Vagina (tissue), 2 donors: ENCODE data around the gene SLC29A3. TPM values are rescaled to one million over a fixed set of nuclear protein-coding genes. Genes with fewer than 3 reads are reported as not detected.

Experiments used
- DNase-seq, 2 donors: peaks; one replicate each; pipeline ENCODE4 v3.0.0-alpha.2; 2017; ENCODE audit errors: extremely low spot score in 2 of 2
- H3K27ac ChIP-seq: fragments of 200-600 bp; sonication (generic); one replicate; pipeline ENCODE4 v1.5.1; 2019
- H3K27me3 ChIP-seq: fragments of 200-600 bp; sonication (generic); one replicate; pipeline ENCODE4 v1.5.1; 2019
- H3K36me3 ChIP-seq, 2 donors: fragments of 200-600 bp; sonication (generic); one replicate each; pipeline ENCODE4 v1.5.1; 2017 to 2019
- H3K4me1 ChIP-seq: fragments of 200-600 bp; sonication (generic); one replicate; pipeline ENCODE4 v1.5.1; 2019
- H3K4me3 ChIP-seq, 2 donors: fragments of 200-600 bp; sonication (generic); 1 replicate in 1 of 2; 2 replicates in 1 of 2; pipeline ENCODE4 v1.5.1; 2016 to 2019
- H3K9me3 ChIP-seq: fragments of 200-600 bp; sonication (generic); one replicate; pipeline ENCODE4 v1.5.1; 2019
- POLR2A ChIP-seq, 2 donors: fragments of 450-650 bp; IDR thresholded peaks; one replicate each; pipeline ENCODE4 v1.6.1; 2017; ENCODE audit warnings: antibody characterized with exemption in 2 of 2, mild to moderate bottlenecking in 2 of 2, moderate library complexity in 2 of 2
- POLR2AphosphoS5 ChIP-seq, 2 donors: sonication (generic); formaldehyde crosslinking; IDR thresholded peaks; one replicate each; pipeline ENCODE4 v1.9.0; 2017; ENCODE audit warnings: antibody characterized with exemption in 2 of 2, mild to moderate bottlenecking in 2 of 2, low read depth in 1 of 2; ENCODE audit not compliant: insufficient read depth in 1 of 2
- intact Hi-C: fragments of 100-400 bp; cut with DNase I; formaldehyde crosslinking; loops from one replicate; pipeline ENCODE4 v1.15.1; 2023
- total RNA-seq: library from RNA; depleted of rRNA; stranded (reverse); fragments of >200 nt; gene quantifications from one replicate; pipeline ENCODE4 v1.2.3, GENCODE V29; 2016
- TF ChIP-seq, protein P1 (sequence below), 3 experiments: fragments of 450-650 bp in 2 of 3; fragments of 200-600 bp in 1 of 3; sonication (generic) in 1 of 3; IDR thresholded peaks; one replicate each; pipeline ENCODE4 v1.5.1; 2017 to 2019; ENCODE audit warnings: antibody characterized with exemption in 3 of 3, mild to moderate bottlenecking in 2 of 3, moderate library complexity in 2 of 3

The SLC29A3 gene
- total RNA-seq, 1 donor from 2014 or later = 7.6 TPM

DNA sequence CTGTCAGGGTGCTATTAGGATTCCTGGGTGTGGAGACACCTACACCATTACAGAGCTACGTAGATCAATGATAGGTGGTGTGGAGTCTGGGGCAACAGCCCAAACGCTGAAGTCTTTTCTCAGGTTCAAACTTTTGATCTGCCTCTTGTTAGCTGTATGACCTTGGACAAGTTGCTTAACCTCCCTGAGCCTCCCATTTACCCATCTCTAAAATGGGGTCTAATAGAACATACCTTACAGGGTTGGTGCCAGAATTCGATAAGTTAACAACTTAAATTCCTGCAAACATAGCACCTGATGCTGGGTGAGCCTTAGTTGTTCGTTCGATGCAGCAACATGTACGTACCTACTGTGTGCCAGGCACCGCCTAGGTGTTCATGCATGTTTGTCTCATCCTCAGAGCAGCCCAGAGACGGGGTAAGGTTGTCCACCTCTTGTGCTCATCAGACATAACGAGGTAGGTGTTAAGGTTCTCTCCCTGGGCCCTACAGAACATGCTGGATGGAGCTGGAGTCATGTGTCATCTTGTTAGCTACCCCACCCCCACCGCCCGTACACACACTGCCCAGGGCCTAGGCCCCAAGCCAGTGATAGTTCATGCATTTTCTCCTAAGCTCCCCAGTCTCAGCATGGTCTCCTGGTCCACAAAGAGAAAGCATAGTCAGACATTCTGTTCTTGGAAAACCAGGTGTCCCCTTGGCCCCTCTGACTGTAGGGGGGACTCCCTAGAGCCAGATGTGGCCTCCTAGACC lies 41.0 kb upstream of the SLC29A3 start:
- intact Hi-C loops = no loop called here
- Histone ChIP-seq H3K4me3 (no peak overlapping the region), H3K27ac (no peak overlapping the region), H3K4me1 (no peaks in the 10 kb centered on the region), H3K36me3 (peaks cover 0 to 5% of the 10 kb centered on the region in 2 donors), H3K9me3 (no peaks in the 10 kb centered on the region), H3K27me3 (no peaks in the 10 kb centered on the region)
- DNase-seq = no peak
- no peak for TF ChIP-seq POLR2AphosphoS5 (IDR thresholded peaks at IDR 0.05; ENCODE audit: insufficient read depth in 1 of 2, low read depth in 1 of 2)

DNA sequence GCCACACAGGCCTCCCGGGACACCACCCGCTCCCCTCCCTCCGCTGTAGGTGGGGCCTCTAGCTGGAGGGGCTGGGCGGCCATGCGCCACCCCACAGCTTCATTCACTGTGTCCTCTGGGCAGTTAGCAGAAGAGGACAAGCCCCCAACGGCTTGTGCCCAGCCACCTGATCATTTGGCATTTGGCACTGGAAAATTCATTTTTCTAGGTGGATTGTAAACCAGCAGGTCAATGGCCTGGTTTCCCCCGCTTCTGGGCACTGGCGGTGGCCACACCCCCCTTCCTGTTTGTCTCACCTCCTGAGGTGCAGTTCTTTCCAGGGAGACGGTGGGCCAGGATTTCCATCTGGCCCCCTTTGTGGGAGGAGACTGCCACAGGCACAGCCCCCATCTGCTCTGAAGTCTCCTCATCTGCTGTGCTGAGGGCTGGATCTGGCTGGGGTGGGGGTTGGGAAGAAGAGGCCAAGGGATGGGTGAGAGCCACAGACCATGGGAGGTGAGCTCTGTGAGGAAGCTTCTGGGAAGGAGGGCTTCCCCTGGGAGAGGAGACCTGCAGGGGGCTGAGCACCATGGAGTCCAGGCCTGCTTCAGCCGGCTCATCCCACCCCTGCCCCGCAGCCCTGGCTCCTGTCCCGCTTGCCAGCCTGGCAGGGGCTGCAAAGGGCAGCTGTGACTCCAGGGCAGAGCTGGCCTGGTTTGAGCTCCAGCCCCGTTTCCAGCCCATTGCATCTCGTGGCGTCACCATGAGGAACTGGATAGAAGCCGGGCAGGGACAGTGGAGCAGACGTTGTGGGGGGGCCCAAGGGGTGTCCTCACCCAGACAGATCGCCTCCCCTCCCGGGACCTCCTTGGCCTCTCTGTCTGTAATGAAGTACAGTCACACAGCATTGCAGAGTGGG lies 40.1 kb upstream of the SLC29A3 start:
- no peak for DNase-seq
- no peak overlapping the region for H3K27ac ChIP-seq
- no peaks in the 10 kb centered on the region for H3K4me1 ChIP-seq
- H3K27me3 ChIP-seq = no peaks in the 10 kb centered on the region
- TF ChIP-seq, protein P1, sequence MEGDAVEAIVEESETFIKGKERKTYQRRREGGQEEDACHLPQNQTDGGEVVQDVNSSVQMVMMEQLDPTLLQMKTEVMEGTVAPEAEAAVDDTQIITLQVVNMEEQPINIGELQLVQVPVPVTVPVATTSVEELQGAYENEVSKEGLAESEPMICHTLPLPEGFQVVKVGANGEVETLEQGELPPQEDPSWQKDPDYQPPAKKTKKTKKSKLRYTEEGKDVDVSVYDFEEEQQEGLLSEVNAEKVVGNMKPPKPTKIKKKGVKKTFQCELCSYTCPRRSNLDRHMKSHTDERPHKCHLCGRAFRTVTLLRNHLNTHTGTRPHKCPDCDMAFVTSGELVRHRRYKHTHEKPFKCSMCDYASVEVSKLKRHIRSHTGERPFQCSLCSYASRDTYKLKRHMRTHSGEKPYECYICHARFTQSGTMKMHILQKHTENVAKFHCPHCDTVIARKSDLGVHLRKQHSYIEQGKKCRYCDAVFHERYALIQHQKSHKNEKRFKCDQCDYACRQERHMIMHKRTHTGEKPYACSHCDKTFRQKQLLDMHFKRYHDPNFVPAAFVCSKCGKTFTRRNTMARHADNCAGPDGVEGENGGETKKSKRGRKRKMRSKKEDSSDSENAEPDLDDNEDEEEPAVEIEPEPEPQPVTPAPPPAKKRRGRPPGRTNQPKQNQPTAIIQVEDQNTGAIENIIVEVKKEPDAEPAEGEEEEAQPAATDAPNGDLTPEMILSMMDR (IDR thresholded peaks at IDR 0.05) = no peak
- no peak for TF ChIP-seq POLR2A (IDR thresholded peaks at IDR 0.05)
- no peak for TF ChIP-seq POLR2AphosphoS5 (IDR thresholded peaks at IDR 0.05; ENCODE audit: insufficient read depth in 1 of 2, low read depth in 1 of 2)
- H3K4me3 ChIP-seq = no peak overlapping the region
- H3K9me3 ChIP-seq = no peaks in the 10 kb centered on the region
- H3K36me3 ChIP-seq = peaks cover 0 to 5% of the 10 kb centered on the region in 2 donors
- intact Hi-C loops = no loop called here

DNA sequence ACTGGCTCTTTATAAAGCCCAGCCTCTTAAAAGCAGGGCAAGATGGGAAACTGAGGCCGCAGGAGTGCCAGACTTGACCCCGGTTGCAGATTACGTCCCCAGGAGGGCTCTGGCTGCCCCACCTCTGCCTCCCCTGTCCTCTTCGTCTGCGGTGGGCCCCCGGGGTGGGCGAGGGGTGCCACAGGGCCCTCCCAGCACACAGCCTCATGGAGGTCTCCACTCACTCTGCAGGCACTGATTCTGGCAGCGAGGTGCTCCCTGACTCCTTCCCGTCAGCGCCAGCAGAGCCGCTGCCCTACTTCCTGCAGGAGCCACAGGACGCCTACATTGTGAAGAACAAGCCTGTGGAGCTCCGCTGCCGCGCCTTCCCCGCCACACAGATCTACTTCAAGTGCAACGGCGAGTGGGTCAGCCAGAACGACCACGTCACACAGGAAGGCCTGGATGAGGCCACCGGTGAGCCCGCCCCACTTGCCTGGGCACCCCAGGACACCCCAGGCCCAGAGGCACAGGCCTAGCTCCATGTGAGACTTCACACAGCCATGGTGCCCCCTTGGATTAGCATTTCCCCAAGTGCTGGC lies 39.4 kb upstream of the SLC29A3 start:
- Histone ChIP-seq H3K27ac (no peak overlapping the region), H3K4me3 (no peak overlapping the region), H3K4me1 (no peaks in the 10 kb centered on the region), H3K9me3 (no peaks in the 10 kb centered on the region), H3K27me3 (no peaks in the 10 kb centered on the region), H3K36me3 (peaks cover 0 to 5% of the 10 kb centered on the region in 2 donors)
- no peak for DNase-seq
- TF ChIP-seq, protein P1 (IDR thresholded peaks at IDR 0.05) = no peak
- TF ChIP-seq POLR2AphosphoS5 (IDR thresholded peaks at IDR 0.05; ENCODE audit: insufficient read depth in 1 of 2, low read depth in 1 of 2) (no peak), POLR2A (IDR thresholded peaks at IDR 0.05) (no peak)
- intact Hi-C loops = no loop called here

DNA sequence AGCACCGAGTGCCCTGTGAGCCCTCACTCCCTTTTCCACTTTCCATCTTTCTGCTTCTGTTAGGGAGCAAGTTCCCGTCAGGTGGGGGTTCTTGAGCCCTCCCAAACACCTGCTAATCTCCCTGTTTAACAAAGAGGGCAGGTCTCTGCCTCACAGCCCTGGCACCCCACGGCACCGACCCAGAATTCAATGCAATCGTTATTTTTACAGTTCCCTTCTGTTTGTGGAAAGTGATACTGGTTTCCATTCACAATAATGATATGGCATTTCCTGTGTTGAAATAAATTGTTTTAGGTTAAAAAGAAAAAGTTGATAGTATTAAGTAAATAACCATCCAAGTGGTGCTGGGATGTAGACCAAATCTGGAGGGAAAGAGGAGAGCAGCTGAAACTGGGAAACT lies 38.8 kb upstream of the SLC29A3 start:
- intact Hi-C loops = no loop called here
- no peak overlapping the region for H3K4me3 ChIP-seq
- no peak overlapping the region for H3K27ac ChIP-seq
- H3K4me1 ChIP-seq = no peaks in the 10 kb centered on the region
- no peak for DNase-seq
- no peaks in the 10 kb centered on the region for H3K27me3 ChIP-seq
- no peak for TF ChIP-seq POLR2A (IDR thresholded peaks at IDR 0.05)
- no peak for TF ChIP-seq POLR2AphosphoS5 (IDR thresholded peaks at IDR 0.05; ENCODE audit: insufficient read depth in 1 of 2, low read depth in 1 of 2)
- TF ChIP-seq, protein P1 (IDR thresholded peaks at IDR 0.05) = no peak
- H3K9me3 ChIP-seq = no peaks in the 10 kb centered on the region
- H3K36me3 ChIP-seq = peaks cover 0 to 5% of the 10 kb centered on the region in 2 donors

DNA sequence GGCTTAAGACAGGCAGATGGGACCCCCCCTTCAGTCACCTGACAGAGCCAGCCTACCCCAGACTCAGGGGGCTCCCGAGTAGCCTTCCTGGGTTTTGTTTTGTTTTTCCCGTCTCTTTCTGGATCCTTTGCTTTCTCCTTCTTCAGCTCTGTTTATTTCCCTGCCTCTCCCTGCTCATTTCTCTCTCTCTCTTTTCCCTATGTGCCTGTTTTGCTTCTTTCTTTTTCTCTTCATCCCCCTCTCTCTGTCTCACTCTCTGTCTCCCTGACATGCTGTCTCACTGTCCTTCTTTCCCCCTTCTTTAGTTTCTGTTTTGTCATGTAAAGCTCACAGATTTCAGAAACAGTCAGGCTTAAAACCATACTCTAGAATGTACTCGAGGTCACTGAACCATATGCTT lies 38.2 kb upstream of the SLC29A3 start:
- H3K36me3 ChIP-seq = peaks cover 0 to 5% of the 10 kb centered on the region in 2 donors
- TF ChIP-seq POLR2A (IDR thresholded peaks at IDR 0.05) (no peak), POLR2AphosphoS5 (IDR thresholded peaks at IDR 0.05; ENCODE audit: insufficient read depth in 1 of 2, low read depth in 1 of 2) (no peak)
- TF ChIP-seq, protein P1 (IDR thresholded peaks at IDR 0.05) = no peak
- intact Hi-C loops = no loop called here
- no peak overlapping the region for H3K27ac ChIP-seq
- no peaks in the 10 kb centered on the region for H3K9me3 ChIP-seq
- no peaks in the 10 kb centered on the region for H3K4me1 ChIP-seq
- no peak overlapping the region for H3K4me3 ChIP-seq
- DNase-seq = no peak
- H3K27me3 ChIP-seq = no peaks in the 10 kb centered on the region
